GM12892 (cell line): Measurements from ENCODE around the gene PEX11G.

Experiments used
- POLR2A ChIP-seq: IDR thresholded peaks from 2 replicates; pipeline ENCODE4 v1.6.1; 2011; ENCODE audit warnings: low read depth, low read length, control low read depth
- POLR2AphosphoS5 ChIP-seq: IDR thresholded peaks from 2 replicates; pipeline ENCODE4 v1.6.1; 2011; ENCODE audit warnings: low read depth, low read length, control low read depth

DNA sequence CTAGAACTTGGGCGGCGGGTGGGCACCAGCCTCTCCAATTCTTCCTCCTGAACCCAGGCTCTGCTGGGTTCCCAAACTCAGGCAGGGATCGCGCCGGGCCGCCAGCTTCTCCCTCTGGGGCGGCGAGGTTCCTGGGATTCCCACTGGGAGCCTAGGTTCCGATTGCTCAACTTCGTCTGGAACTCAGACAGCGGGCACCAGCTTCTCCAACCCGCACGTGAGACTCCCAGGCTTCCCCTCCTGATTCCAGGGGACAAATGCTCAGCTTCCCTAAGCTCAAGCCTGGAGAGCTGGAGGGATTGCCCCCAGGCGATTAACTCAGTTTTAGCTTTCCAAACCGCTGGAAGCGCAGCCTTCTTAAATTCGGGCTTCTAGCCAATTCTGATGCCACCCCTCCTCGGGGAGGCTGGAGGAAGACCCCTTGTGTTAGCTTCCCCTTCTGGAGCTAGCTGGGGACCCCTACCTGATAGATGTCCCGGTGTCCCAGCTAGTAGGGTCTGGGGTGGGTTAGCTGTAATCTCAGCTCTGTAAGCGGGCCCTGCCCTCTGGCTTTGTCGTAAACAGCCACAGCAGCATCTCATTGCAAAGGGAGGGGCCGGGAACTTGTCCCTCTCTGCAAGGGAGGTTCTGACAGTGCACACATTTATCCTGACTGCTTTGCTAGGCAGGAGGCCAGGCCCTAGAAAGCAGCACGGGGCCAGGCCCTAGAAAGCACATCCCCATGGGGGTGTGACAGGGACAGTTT, 34.3 kb upstream of the PEX11G start:
- TF ChIP-seq POLR2A = no peak
- no peak for TF ChIP-seq POLR2AphosphoS5
